ENCODE data around the gene SPRY2. TPM values are rescaled to one million over a fixed set of nuclear protein-coding genes. Genes with fewer than 3 reads are reported as not detected.

The SPRY2 gene
- polyA plus RNA-seq, 1 donor from 2014 or later = 6.0 TPM

DNA sequence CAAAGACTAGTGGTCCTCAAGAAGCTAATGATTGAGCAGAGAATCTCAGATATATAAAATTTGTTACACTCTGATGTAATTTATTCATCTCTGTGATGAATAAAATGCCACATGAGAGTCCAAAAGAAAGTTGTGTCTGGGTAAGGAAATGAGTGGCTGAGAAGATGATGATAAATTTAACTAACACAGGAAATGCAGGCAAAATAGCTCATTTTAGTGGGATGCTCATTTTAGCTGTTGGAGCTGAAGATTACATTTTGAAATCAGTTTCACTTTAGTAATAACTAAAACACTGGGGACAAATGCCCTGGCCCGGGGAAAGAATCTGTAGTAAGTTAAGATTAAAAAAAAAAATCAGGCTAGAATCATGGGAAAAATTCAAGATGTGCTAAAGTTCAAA, 35.2 kb downstream of the SPRY2 start:
- H2AFZ ChIP-seq (ENCODE audit: low read depth, low read length) = no peak overlapping the region
- no peaks in the 10 kb centered on the region for H3K36me3 ChIP-seq (ENCODE audit: insufficient read depth, low read length)
- no peak overlapping the region for H3K27ac ChIP-seq (ENCODE audit: low read length)
- no peak overlapping the region for H3K4me2 ChIP-seq (ENCODE audit: low read length)
- H3K79me2 ChIP-seq (replicated peaks; ENCODE audit: insufficient read depth, low read length) = no peaks in the 10 kb centered on the region
- no peak overlapping the region for H3K9ac ChIP-seq (ENCODE audit: low read length)
- no peaks in the 10 kb centered on the region for H3F3A ChIP-seq (ENCODE audit: insufficient read depth, low read length, poor library complexity, severe bottlenecking)
- no peak for TF ChIP-seq EZH2 (IDR thresholded peaks at IDR 0.05; ENCODE audit: borderline replicate concordance, insufficient read depth, low read length, poor library complexity, severe bottlenecking)
- TF ChIP-seq, protein P1, sequence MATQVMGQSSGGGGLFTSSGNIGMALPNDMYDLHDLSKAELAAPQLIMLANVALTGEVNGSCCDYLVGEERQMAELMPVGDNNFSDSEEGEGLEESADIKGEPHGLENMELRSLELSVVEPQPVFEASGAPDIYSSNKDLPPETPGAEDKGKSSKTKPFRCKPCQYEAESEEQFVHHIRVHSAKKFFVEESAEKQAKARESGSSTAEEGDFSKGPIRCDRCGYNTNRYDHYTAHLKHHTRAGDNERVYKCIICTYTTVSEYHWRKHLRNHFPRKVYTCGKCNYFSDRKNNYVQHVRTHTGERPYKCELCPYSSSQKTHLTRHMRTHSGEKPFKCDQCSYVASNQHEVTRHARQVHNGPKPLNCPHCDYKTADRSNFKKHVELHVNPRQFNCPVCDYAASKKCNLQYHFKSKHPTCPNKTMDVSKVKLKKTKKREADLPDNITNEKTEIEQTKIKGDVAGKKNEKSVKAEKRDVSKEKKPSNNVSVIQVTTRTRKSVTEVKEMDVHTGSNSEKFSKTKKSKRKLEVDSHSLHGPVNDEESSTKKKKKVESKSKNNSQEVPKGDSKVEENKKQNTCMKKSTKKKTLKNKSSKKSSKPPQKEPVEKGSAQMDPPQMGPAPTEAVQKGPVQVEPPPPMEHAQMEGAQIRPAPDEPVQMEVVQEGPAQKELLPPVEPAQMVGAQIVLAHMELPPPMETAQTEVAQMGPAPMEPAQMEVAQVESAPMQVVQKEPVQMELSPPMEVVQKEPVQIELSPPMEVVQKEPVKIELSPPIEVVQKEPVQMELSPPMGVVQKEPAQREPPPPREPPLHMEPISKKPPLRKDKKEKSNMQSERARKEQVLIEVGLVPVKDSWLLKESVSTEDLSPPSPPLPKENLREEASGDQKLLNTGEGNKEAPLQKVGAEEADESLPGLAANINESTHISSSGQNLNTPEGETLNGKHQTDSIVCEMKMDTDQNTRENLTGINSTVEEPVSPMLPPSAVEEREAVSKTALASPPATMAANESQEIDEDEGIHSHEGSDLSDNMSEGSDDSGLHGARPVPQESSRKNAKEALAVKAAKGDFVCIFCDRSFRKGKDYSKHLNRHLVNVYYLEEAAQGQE (IDR thresholded peaks at IDR 0.05; ENCODE audit: borderline replicate concordance) = no peak
- TF ChIP-seq MXI1 (conservative IDR thresholded peaks at IDR 0.05; ENCODE audit: poor library complexity, severe bottlenecking) = no peak
- TF ChIP-seq SMC3 (conservative IDR thresholded peaks at IDR 0.05; ENCODE audit: poor library complexity) = no peak
- TF ChIP-seq, protein P2, sequence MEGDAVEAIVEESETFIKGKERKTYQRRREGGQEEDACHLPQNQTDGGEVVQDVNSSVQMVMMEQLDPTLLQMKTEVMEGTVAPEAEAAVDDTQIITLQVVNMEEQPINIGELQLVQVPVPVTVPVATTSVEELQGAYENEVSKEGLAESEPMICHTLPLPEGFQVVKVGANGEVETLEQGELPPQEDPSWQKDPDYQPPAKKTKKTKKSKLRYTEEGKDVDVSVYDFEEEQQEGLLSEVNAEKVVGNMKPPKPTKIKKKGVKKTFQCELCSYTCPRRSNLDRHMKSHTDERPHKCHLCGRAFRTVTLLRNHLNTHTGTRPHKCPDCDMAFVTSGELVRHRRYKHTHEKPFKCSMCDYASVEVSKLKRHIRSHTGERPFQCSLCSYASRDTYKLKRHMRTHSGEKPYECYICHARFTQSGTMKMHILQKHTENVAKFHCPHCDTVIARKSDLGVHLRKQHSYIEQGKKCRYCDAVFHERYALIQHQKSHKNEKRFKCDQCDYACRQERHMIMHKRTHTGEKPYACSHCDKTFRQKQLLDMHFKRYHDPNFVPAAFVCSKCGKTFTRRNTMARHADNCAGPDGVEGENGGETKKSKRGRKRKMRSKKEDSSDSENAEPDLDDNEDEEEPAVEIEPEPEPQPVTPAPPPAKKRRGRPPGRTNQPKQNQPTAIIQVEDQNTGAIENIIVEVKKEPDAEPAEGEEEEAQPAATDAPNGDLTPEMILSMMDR (IDR thresholded peaks at IDR 0.05; ENCODE audit: poor library complexity, severe bottlenecking) = no peak
- TF ChIP-seq RAD21 (conservative IDR thresholded peaks at IDR 0.05) = no peak
- TF ChIP-seq TAF1 (IDR thresholded peaks at IDR 0.05; ENCODE audit: low read depth) = no peak
- TF ChIP-seq POLR2AphosphoS5 (IDR thresholded peaks at IDR 0.05) = no peak
- no peak for TF ChIP-seq EP300 (conservative IDR thresholded peaks at IDR 0.05; ENCODE audit: poor library complexity, severe bottlenecking)
- no peaks in the 10 kb centered on the region for H3K9me3 ChIP-seq (ENCODE audit: low read length)
- no peak overlapping the region for H3K4me3 ChIP-seq (ENCODE audit: low read length)
- H3K9me2 ChIP-seq (ENCODE audit: insufficient read depth, low read length) = no peaks in the 10 kb centered on the region
- no peaks in the 10 kb centered on the region for H4K20me1 ChIP-seq (ENCODE audit: insufficient read depth)
- H3K27me3 ChIP-seq (ENCODE audit: insufficient read depth, low read depth, low read length) = no peaks in the 10 kb centered on the region

DNA sequence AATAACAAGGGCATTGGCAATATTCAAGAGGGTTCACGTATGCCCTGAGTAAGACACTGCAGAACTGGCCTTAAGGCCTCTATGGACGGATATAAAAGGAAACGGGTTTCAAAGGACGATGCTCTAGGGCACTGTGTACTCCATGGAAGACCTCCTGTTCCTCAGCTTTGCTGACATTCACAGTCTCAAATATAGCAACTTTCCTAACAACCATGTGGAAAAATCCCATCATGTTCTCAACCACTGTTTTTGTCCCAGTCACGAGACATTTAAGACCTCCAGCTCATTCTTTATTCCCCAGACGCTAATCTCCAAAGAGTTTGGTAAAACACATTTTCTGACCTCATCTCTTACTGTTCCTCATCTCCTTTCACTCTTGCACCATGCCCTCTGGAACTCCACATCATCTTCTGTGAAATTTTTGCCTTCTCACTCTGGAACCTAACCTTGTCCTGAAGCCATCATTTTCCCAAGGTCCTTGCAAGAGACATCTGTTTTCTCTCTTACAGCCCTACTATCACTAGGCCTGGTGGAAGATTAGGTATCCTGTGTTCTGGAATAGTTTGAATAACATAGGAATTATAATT, 37.6 kb downstream of the SPRY2 start:
- Histone ChIP-seq H3K27ac (ENCODE audit: low read length) (no peak overlapping the region), H3K9me3 (ENCODE audit: low read length) (no peaks in the 10 kb centered on the region), H3K36me3 (ENCODE audit: insufficient read depth, low read length) (no peaks in the 10 kb centered on the region), H3K9ac (ENCODE audit: low read length) (no peak overlapping the region), H3K27me3 (ENCODE audit: insufficient read depth, low read depth, low read length) (no peaks in the 10 kb centered on the region), H2AFZ (ENCODE audit: low read depth, low read length) (no peak overlapping the region), H3F3A (ENCODE audit: insufficient read depth, low read length, poor library complexity, severe bottlenecking) (no peaks in the 10 kb centered on the region), H4K20me1 (ENCODE audit: insufficient read depth) (no peaks in the 10 kb centered on the region), H3K4me2 (ENCODE audit: low read length) (no peak overlapping the region), H3K9me2 (ENCODE audit: insufficient read depth, low read length) (no peaks in the 10 kb centered on the region), H3K79me2 (replicated peaks; ENCODE audit: insufficient read depth, low read length) (no peaks in the 10 kb centered on the region), H3K4me3 (ENCODE audit: low read length) (no peak overlapping the region)
- TF ChIP-seq MXI1 (conservative IDR thresholded peaks at IDR 0.05; ENCODE audit: poor library complexity, severe bottlenecking) (no peak), TAF1 (IDR thresholded peaks at IDR 0.05; ENCODE audit: low read depth) (no peak), RAD21 (conservative IDR thresholded peaks at IDR 0.05) (no peak), EP300 (conservative IDR thresholded peaks at IDR 0.05; ENCODE audit: poor library complexity, severe bottlenecking) (no peak), SMC3 (conservative IDR thresholded peaks at IDR 0.05; ENCODE audit: poor library complexity) (no peak), POLR2AphosphoS5 (IDR thresholded peaks at IDR 0.05) (no peak), EZH2 (IDR thresholded peaks at IDR 0.05; ENCODE audit: borderline replicate concordance, insufficient read depth, low read length, poor library complexity, severe bottlenecking) (no peak)
- TF ChIP-seq, protein P1 (IDR thresholded peaks at IDR 0.05; ENCODE audit: borderline replicate concordance) = no peak
- TF ChIP-seq, protein P2 (IDR thresholded peaks at IDR 0.05; ENCODE audit: poor library complexity, severe bottlenecking) = no peak
